Cerebellar nuclear complex (tissue), 1 donor: ENCODE measurements around the gene TLE1.

Source experiments
- DNase-seq, 2 experiments: peaks; one replicate each; lab custom pipeline; 2025; lab: John Stamatoyannopoulos, UW

Gene TLE1

DNA sequence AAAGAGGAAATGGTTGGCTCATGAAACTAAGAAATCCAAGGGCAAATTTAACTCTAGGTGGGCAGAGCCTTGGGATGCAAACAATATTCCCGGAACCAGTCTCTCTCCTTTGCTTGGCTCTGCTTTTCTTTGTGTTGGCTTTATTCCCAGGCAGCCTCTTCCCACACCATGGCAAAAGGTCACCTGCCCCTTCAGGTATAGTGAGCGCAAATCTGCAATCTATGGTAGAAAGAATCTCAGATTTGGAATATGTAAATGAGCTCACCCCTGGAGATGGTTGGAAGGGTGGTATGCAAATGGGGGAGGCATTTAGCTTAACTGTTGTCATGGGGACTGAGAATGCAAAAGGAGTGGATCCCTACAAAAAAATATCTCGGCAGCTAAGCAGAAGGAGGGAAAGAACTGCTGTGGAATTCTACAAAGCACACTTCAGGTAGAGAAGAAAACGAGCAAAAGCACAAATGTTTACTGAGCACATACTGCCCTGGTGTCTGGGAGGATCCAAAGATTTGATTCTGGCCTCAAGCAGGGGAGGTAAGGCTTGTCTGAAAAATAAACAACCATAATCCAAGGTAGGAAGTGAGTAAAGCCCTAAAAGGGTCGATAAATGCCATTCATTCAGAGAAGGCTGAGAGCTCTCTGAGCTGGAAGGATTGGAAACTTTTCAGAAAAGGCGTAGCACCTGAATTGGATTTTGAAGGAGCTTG is 139.7 kb downstream of the TLE1 start:
- DNase-seq = no peak

DNA sequence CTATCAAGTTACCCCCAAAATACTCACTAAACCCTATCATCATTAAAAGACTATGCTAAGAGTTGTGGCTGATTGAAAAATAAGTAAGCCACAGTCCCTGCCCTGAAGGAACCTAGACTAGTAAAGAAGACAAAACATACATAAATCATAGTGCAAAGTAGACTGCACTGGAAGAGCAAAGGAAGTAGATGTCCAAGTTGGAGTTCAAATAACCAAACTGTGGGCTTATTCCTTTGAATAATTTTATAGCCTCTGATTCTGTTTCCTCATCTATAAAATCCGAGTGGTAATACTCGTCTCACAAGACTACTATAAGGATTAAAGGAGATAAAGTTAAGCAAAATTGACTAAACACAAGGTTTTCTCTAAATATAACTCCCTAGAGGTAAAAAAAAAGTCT is 140.4 kb downstream of the TLE1 start:
- no peak for DNase-seq

DNA sequence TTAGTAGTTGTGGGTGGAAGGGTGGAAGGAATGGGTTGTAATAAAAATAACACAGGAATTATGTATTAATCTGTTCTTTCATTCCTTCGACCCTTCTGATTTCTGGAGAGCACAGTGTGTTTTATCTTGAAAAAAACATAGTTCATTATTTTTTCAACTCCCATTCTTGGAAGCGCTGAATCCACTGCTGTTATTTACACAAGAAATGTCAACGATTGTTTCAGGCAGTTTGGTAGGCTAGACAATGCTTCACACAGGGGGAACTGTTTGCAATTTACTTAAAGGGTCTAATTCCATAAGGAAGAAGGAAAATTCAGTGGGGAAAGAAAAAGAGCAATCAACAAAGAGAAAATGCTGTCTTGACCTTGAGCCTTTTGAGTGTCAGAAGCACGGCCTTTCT is 142.9 kb downstream of the TLE1 start:
- no peak for DNase-seq

DNA sequence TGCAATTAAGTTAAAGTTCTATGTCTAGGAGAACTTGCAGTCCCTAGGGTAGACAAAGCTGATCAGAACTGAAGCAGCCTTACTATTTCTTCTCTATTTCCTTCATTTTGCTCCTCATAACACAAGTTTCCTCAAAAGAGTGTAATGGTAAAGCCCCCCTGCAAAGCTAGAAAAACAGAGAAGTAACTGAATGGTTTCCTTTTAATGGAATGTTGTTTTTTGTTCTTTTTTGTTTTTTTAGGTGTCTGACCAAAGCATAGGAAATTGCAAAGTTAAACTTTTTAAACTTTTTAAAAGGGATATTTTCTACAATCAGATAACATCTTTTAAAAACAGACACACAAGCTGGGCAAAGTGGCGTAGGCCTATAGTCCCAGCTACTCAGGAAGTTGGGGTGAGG is 145.7 kb downstream of the TLE1 start:
- no peak for DNase-seq

DNA sequence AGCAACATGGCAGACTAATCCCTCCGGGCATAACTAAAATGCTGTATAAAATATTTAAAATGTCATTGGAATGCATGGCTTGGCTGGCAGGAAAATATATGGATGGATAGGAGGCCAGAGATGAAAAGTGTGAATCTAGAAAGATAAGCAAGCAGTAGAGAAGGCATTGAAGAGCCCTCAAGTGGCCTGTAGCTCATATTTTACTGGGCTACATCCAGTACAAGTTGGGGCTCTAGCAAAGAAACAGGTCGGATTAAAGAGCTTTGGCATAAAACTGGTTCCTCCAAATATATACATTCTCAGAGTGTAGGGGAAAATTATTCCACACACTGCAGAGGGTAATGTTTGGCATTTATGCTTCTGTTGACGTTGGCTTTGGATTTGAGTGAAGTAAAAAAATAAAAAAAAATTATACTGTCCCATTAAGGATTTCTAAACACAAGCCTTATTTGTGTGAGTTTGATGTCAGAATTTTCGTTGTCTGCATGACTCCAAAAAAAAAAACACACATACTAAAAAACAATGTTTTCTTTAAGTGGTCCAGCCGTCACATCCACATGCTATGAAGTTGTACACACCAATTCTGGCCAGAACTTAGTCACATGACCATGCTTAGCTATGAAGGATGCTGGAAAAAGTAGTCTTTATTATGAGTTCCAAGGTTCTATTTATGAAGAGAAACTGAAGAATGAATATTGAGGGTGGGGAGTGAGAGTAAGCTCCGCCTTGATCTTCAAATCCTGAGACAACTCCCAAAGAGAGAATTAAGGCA is 147.0 kb downstream of the TLE1 start:
- no peak for DNase-seq

DNA sequence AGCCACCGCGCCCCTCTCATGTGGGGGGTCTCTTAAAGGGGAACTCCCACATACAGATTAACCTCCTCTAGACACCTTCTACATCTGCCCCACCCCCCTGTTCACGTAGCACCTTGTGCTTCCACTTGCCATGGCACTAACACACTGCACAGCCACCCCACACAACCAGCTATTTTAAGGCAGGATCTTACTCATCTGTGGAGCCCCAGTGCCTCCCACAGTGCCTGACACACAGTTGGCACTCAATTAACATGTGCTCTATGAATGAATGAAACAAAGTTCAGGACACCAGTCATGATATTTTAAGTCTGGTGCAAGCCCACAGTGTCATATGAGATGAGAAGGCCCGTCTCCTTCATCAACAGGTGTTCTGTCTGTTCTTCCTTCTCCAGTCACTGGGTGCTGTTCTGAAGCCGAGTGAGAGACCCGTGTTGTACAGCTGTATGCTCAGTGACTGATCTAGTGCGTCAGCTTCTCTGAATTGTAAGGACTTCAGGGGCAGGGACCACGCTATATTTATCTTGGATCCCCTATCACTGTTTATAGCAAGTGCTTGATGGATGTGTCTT is 149.1 kb downstream of the TLE1 start:
- DNase-seq = no peak

DNA sequence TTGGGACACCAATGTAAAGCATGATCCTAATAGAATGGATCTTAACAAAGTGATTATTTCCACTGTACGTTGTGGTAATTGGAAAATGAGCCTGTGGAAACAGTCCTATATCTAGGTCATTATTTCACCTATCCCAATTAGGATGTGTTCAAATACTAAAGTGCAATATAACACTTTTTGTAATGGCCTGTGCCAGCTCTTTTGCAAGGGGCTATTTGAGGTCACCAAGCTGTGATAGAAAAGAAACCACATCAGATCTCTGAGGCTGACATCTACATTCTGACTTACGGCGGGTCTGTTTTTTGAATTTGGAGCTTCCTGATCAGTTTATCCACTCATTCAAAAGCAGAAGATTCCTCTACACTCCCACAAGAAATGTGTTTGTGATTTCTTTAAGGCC is 150.0 kb downstream of the TLE1 start:
- no peak for DNase-seq

DNA sequence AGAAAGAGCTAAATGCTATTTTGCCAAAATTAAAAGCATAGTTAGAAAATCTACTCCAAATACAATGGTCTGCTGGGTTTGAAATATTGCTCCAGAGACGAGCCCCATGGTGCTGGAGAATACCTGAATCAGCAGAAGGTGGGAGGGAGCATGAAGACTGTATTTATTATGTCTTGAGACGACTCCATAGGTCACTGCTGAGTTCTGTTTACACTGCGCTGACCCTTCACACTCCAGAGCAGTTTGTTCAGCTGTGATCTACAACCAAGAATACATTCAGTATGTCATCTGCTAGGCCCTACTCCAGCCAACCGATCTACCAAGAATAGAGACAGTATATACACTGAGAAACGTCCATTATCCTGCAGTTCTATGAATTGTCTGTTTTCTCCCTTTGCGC is 150.5 kb downstream of the TLE1 start:
- DNase-seq = no peak

DNA sequence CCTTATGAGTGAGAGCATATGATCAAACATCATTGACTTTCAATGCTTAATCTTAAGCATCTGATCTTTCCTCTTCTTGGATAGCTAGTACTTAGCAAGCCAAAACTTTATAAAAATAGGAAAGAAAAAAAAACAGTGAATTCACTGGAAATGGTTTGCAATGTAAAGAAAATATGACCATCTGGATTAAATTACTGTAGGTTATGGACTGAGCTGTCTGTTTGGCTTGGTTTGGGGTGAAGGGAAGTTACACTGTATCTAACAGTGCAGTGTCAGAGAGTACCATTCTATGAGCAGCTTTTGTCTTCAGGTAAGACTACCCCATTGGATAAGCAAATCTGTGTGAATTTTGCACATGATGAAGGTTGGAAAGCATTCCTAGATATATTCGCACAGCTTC is 151.4 kb downstream of the TLE1 start:
- DNase-seq = no peak

DNA sequence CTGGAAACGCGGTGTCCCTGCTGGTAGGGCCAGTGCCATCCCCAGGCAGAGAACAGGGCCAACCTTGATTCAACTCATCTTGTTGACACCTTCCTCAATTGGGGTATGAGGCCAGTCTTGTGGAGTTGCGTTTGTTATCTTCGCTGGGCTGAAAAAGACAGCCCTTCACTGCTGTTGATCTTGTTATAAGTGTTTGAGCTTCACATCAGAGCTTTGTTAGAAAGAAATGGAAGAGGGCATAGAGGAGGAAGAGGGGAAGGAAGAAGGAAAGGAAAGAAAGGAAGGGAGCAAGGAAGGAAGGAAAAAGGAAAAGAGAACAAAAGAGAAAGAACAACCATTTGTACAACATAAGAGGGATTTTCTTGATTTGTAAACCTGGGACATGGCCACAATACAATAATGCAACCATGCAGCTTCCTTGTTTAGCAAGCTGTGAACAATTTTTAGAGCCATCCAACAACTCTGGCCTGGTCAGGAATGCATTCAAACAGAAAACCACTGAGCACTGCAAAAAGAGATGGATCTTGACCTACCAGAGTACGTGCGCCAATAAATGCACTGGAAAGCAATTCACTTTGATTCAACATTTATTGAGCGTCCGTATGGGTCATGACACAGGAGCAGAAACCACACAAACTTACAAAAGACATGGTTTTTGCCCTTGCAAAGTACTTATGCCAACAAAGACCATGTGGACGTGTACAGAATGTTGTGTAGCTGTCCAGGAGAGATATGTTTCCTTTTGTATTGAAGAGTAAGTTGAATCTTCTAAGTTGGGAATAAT is 152.9 kb downstream of the TLE1 start:
- DNase-seq = no peak

DNA sequence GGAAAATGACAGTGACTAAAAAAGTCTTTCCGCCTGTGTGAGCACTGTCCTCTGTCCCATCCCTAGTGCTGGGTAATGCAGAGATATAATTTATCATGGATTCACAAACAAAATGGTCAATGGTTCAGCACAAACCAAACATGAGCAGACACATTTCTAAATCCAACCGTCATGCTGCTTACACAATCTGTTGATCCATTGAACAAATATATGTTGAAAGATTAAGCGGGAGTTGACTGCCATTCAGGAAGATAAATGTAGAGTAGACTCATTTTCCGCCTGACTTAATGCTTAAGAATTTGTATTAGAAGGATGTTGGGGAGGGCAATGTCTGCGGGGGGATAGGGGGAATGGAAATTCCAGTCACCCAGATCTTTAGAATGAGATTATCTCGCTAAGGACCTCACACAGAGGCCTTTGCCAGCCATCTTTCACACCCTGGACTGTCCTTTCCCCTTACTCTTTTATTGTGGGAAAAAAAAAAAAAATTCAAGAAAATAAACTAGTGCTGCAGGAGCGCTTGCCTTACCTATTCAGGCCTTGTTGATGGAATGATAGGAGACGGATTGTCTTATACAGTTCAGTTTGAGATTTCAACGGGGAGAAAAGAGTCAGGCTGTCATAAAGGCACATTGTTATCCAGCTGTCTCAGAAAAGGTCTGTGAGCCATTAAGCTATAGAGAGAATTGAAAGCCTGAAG is 153.7 kb downstream of the TLE1 start:
- DNase-seq = no peak

DNA sequence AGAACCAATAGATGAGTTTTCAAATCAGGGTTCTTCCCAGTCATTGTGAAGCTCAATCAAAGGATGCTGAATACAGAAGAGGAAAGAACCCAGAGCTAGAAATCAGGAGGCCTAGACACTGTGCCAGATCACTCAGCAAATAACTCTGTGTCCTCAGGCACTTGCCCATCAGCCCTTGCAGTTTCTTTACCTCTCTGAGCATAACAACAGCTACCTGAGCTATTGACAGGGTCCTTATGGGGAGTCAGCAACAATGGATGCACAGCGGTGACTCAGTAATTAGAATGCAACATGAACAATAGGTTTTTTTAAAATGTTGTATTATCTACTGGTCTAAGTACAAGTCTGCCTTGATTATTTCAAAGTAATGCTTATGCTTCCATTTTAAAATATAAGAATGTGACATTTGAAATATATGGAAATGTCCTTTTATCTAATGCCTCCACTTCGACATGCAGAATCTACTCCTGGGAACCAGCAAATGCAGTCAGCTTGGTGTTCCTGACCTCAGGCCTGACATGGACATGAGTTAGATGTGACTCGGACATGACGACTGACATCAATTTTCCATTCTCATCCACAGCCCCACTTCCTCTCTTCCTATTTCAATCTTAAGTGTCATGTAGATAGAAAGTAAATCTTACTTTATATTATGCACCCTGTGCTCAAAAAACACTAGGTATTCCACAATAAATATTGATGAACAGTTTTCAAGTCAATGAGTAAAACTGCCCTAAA is 155.0 kb downstream of the TLE1 start:
- DNase-seq = no peak
